ENCODE measurements around the gene ITGAD. TPM values are rescaled to one million over a fixed set of nuclear protein-coding genes. Genes with fewer than 3 reads are reported as not detected.

Gene ITGAD
- total RNA-seq, 1 donor from 2014 or later = 0.10 TPM

- DNase-seq = no peak
Observed at GRCh38 chr16:31475946-31476302, 82.8 kb downstream of the ITGAD start.

Other genes with a start within 250 kb of the ITGAD start
- gene PRSS36, start 243.3 kb upstream of the ITGAD start, total RNA-seq = 0.99 TPM
- 84.9 TPM for gene FUS, start 213.2 kb upstream of the ITGAD start, total RNA-seq
- 38.9 TPM for gene PYCARD, start 190.6 kb upstream of the ITGAD start, total RNA-seq
- 4.4 TPM for gene TRIM72, start 179.2 kb upstream of the ITGAD start, total RNA-seq
- 2.8 TPM for gene PYDC1, start 176.2 kb upstream of the ITGAD start, total RNA-seq
- 9.8 TPM for gene ITGAM, start 133.4 kb upstream of the ITGAD start, total RNA-seq
- 3.3 TPM for gene ITGAX, start 38.2 kb upstream of the ITGAD start, total RNA-seq
- 16.3 TPM for gene COX6A2, start 35.0 kb downstream of the ITGAD start, total RNA-seq
- 0.59 TPM for gene ZNF843, start 49.5 kb downstream of the ITGAD start, total RNA-seq
- gene ARMC5, start 66.2 kb downstream of the ITGAD start, total RNA-seq = 3.6 TPM
- 20.2 TPM for gene TGFB1I1, start 78.8 kb downstream of the ITGAD start, total RNA-seq
- gene SLC5A2, start 89.8 kb downstream of the ITGAD start, total RNA-seq = 0.10 TPM
- gene RUSF1, start 115.1 kb downstream of the ITGAD start, total RNA-seq = 33.2 TPM
- gene AHSP, start 134.6 kb downstream of the ITGAD start, total RNA-seq = 111 TPM